Mesothelial cell of epicardium (in vitro differentiated cells): ENCODE results near the gene MLLT10. TPM values are rescaled to one million over a fixed set of nuclear protein-coding genes. Genes with fewer than 3 reads are reported as not detected.

ENCODE experiments used
- DNase-seq, 2 experiments: peaks; one replicate each; pipeline ENCODE4 v3.0.0; 2021; ENCODE audit warnings: low spot score in 2 of 2; ENCODE audit not compliant: unreplicated experiment in 2 of 2
- H3K27ac Mint-ChIP-seq: 2 replicates; pipeline ENCODE4 v1.8.0; 2021; ENCODE audit warnings: mixed read lengths
- H3K27me3 Mint-ChIP-seq: 2 replicates; pipeline ENCODE4 v1.8.0; 2021; ENCODE audit warnings: low read depth, mixed read lengths
- H3K36me3 Mint-ChIP-seq: 2 replicates; pipeline ENCODE4 v1.8.0; 2021; ENCODE audit warnings: mixed read lengths
- H3K4me1 Mint-ChIP-seq: 2 replicates; pipeline ENCODE4 v1.8.0; 2021; ENCODE audit warnings: mixed read lengths
- H3K4me3 Mint-ChIP-seq: 2 replicates; pipeline ENCODE4 v1.8.0; 2021; ENCODE audit warnings: mild to moderate bottlenecking, moderate library complexity, mixed read lengths
- H3K9me3 Mint-ChIP-seq: 2 replicates; pipeline ENCODE4 v1.8.0; 2021; ENCODE audit warnings: mixed read lengths
- total RNA-seq: library from RNA; stranded (reverse); gene quantifications from 3 replicates; pipeline ENCODE4 v1.2.1, GENCODE V29; 2021
- TF ChIP-seq, protein P1 (sequence below): fragments of 200-600 bp; sonication (generic); IDR thresholded peaks from one replicate; pipeline ENCODE4 v1.5.0; 2021; ENCODE audit warnings: antibody characterized with exemption; ENCODE audit not compliant: unreplicated experiment

The MLLT10 gene
- total RNA-seq = 56.1 to 64.4 TPM (median 62.5 TPM) in 3 replicates

DNA sequence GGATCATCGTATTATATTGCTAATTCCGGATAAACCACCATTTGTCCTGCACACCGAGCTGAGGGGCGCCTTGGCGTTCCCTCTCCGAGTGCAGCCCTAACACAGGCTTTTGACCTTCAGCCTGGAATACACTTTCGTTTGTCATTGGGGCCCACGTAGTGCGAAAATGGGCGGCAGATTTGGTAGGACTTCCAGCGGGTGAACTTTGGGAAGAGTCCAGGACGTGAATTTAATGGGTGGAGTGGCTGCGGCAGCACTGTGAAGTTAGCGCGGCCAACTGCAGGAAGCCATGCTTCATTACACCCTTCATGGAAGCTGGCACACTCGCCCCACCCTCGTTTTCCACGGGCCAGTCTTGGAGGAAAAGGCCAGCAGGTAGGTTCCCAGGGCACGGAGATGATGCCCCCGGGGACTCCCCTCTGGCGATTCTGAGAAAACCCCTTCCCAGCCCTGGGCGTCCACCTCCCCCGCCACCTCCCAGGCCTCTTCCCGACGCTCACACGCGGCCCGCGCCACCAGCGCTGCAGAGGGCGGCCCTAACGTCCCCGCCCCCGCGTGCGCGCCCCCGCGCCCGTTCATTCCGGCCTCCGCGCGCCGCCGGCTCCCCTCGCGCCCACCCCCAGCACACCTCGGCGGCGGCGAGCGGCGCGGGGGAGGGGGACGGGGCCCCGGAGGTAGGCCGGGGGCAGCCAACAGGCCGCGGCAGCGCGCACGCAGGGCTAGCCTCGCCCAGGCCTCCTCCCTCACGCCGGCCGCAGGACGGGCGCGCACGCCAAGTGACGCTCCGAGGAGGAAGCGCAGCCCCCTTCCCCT, at the start of gene MLLT10:
MLLT10 (plus strand) TSS at position 766 of the 813 bp plus-strand sequence. CDS start 413 bp downstream, outside the sequence.
- H3K4me1 Mint-ChIP-seq = peaks cover 29% of the 10 kb centered on the region
- peaks cover 4% of the 10 kb centered on the region for H3K36me3 Mint-ChIP-seq
- peak; percentile 93 for DNase-seq
- H3K27ac Mint-ChIP-seq = peak within 1 kb of the TSS; percentile 96
- TF ChIP-seq, protein P1, sequence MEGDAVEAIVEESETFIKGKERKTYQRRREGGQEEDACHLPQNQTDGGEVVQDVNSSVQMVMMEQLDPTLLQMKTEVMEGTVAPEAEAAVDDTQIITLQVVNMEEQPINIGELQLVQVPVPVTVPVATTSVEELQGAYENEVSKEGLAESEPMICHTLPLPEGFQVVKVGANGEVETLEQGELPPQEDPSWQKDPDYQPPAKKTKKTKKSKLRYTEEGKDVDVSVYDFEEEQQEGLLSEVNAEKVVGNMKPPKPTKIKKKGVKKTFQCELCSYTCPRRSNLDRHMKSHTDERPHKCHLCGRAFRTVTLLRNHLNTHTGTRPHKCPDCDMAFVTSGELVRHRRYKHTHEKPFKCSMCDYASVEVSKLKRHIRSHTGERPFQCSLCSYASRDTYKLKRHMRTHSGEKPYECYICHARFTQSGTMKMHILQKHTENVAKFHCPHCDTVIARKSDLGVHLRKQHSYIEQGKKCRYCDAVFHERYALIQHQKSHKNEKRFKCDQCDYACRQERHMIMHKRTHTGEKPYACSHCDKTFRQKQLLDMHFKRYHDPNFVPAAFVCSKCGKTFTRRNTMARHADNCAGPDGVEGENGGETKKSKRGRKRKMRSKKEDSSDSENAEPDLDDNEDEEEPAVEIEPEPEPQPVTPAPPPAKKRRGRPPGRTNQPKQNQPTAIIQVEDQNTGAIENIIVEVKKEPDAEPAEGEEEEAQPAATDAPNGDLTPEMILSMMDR = no peak
- no peaks in the 10 kb centered on the region for H3K27me3 Mint-ChIP-seq
- H3K9me3 Mint-ChIP-seq = no peaks in the 10 kb centered on the region
- H3K4me3 Mint-ChIP-seq = peak within 1 kb of the TSS; percentile 80

DNA sequence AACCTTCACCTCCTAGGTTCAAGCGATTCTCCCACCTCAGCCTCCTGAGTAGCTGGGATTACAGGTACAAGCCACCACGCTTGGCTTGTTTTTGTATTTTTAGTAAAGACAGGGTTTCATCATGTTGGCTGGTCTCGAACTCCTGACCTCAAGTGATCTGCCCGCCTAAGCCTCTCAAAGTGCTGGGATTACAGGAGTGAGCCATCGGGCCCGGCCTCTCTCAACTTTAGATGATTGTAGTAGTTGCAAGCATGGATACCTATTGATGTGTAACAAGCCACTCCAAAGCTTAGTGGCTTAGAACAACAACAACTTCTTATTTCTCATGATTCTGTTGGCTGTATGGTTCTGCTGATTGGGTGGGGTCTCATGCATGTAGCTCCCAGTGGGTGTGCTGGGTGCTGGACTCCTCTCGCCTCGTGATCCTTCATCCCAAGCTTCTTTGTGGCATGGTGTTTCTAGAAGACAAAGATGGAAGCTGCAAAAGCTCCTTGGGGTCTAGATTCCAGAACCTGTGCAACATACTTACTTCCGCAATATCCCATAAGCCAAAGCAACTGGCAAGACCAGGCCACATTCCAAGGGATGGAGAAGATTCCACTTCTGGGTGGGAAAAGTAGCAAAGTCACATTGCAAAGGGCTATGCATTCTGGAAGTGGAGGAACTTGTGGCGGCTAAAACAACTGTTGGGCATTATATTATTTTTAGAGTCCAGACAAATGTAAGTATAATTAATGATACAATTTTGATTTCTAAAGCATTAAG, 46.4 kb upstream of the MLLT10 start:
- Mint-ChIP-seq H3K4me3 (no peak overlapping the region), H3K9me3 (no peaks in the 10 kb centered on the region), H3K27me3 (no peaks in the 10 kb centered on the region), H3K4me1 (peaks cover 27% of the 10 kb centered on the region), H3K27ac (no peak overlapping the region), H3K36me3 (peaks cover 1% of the 10 kb centered on the region)
- TF ChIP-seq, protein P1 = no peak
- DNase-seq = no peak

DNA sequence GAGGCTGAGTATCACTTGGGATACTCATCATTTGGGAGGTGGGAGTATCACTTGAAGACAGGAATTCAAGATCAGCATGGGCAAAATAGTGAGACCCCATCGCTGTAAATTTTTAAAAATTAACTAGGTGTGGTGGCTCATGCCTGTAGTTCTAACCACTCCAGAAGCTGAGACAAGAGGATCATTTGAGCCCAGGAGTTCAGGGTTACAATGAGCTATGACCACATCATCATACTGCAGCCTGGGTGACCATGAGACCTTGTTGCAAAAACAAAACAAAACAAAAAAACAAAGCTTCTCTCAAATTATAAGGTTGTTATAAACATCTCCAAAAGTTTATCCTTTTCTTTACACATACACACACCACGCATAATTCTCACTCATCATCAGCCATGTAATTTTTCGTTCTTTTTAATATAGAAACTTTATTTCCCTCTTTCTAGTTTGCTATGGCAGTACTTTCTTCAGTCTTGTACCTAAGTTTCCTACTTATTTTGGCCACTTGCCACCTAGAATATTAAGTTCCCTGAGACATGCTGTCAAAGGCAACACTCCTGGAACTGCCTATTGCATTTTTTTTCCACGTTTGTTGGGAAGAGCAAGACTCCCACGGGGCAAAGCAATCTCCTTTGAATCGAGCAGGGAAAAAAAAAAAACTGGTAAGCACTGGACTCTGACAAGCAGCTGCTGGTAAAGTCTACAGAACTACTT, 45.6 kb upstream of the MLLT10 start:
- Mint-ChIP-seq H3K4me3 (no peak overlapping the region), H3K27ac (peak overlapping the region; percentile 22), H3K27me3 (no peaks in the 10 kb centered on the region), H3K36me3 (peaks cover 1% of the 10 kb centered on the region), H3K9me3 (no peaks in the 10 kb centered on the region), H3K4me1 (peaks cover 33% of the 10 kb centered on the region)
- DNase-seq = no peak
- TF ChIP-seq, protein P1 = no peak

DNA sequence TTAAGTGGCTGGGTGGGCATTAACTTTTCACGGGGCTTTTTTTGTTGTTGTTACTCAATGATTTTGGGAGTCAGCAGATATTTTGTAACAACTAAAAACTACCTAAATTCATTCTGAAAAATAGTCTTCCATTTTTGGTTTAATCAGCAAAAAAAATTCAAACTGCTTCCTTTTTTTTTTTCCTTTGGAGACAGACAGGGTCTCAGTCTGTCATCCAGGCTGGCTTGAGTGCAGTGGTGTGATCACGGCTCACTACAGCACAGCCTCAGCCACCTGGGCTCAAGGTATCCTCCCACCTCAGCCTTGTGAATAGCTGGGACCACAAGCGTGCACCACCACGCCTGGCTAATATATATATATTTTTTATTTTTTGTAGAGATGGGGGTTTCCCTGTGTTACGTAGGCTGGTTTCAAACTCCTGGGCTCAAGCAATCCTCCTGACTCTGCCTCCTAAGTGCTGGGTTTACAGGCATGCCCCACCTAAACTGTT, 45.0 kb upstream of the MLLT10 start:
- TF ChIP-seq, protein P1 = no peak
- Mint-ChIP-seq H3K27me3 (no peaks in the 10 kb centered on the region), H3K9me3 (no peaks in the 10 kb centered on the region), H3K27ac (peak overlapping the region; percentile 22), H3K36me3 (peaks cover 1% of the 10 kb centered on the region), H3K4me3 (no peak overlapping the region), H3K4me1 (peaks cover 38% of the 10 kb centered on the region)
- DNase-seq = no peak

DNA sequence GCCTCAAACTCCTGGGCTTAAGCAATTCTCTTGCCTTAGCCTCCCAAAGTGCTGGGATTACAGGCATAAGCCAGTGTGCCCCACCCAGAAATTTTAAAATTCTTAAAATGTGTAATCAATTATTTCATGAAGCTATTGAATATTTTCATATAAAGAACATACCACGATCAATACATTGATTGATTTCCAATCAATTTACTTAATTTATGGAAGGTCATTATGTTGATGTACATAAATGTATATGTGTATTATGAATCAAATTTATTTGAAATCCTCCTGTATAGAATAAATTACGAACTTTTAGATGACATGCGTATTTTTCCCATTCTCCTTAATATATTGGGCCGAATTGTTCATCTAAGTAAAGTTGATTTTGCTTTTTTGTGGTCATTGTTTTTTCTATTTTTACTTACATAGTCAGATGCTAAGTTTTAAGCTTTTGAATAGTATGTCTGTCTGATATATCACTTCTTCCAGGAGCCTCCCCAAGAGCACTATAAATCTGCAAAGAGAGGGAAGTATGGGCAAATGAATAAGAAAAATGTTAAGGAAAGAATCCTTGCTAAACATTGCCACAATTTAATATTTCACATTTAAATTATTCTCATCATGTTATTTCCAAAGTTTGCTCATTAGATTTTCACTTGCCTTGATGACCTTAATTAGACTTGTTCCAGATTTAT, 43.9 kb upstream of the MLLT10 start:
- DNase-seq = no peak
- H3K9me3 Mint-ChIP-seq = no peaks in the 10 kb centered on the region
- H3K4me1 Mint-ChIP-seq = peaks cover 42% of the 10 kb centered on the region
- no peak overlapping the region for H3K27ac Mint-ChIP-seq
- no peaks in the 10 kb centered on the region for H3K27me3 Mint-ChIP-seq
- H3K36me3 Mint-ChIP-seq = peaks cover 1% of the 10 kb centered on the region
- TF ChIP-seq, protein P1 = no peak
- H3K4me3 Mint-ChIP-seq = no peak overlapping the region
